Effector CD4-positive, alpha-beta T cell (primary cell): ENCODE results near the gene SH2D7.

Source experiments
- DNase-seq: peaks from one replicate; pipeline ENCODE4 v3.0.0-alpha.2; 2020

SH2D7 gene

DNA sequence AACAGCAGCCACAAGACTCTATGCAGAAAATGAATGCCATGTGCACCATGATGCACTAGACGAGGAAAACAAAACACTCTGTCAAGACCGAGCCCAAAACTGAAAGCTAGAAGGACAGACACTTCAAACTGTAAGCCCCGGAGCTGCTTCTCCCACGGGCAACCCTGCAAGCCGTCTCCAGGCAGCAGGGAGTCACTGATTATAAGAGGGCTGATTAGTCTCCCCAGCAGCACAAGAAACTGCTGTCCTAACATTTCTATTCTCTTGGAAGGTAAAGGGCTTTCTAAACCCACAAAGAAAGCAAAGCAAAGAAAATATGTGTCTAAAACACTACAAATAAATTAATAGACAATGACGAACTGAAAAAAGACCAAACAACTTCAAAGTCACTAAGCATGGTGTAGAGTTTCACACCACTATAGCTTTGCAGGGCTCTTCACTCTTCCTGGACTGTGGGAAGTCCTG lies 30.4 kb upstream of the SH2D7 start:
- peak; percentile 27 for DNase-seq

GRCh38 chr15:78063217-78063616 lies 29.1 kb upstream of the SH2D7 start:
- no peak for DNase-seq

DNA sequence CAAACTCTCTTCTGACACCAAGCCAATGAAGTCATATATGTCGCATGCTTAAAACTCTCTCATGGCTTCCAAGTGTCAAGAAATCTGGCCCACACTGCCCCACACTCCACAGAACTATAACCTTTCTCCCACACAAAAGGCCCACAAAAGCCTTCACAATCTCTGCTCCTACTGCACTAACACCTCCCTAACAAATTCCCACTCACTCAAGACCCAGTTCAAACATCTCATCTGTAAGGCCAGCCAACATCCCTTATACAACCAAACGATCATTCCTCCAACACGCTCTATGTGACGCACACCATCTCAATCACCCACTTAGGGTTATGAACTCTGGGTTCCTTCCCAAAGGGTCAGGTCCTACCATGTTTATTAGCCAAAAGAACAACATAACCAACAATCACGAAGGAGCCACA lies 28.4 kb upstream of the SH2D7 start:
- DNase-seq = no peak

- DNase-seq = no peak
Measured at GRCh38 chr15:78064544-78064943, 27.8 kb upstream of the SH2D7 start.

- DNase-seq = no peak
Measured at GRCh38 chr15:78065284-78065872, 27.0 kb upstream of the SH2D7 start.

DNA sequence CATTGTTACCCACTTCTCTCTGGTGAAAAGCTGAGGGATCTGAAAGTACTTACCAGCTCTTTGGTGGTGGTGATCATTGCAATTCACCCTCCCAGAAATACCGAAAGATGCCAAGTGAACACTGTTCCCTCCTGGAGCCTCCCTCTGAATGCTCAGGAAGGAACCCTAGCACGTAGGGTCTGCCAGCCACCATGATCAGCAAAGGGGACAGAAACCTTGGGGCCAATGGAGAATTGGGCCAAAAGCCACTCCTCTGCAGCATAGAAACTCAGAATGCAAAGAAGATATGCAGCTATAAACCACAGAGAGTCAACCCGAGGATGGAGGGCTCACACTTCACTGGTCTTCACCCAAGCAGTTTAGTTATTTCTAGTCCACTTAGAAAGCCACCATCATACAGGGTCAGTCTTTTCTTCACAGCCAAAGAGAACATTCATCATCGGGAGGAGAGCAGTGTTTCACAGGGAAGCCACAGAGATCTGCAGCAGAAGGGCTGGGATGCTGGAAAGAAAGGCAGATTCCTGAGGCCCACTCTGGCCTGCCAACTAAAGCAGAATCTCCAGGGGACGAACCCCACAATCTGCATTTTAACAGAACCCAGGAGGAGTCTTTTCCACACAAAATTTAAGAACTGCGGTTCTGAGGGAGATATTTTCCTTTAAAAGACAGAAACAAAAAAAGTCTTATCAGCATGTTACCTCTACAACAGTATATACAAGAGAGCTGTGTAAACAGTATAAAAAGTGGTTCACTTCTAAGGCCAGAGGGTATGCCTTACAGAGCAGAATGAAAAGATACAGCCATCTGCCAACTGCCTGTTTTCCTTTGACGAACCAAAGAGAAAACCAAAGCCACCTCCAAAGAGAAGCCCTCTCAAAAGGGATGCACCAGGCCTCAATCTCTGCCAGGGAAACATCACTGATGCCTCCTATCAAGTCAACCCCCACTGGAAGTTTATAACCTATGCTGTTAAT lies 26.1 kb upstream of the SH2D7 start:
- DNase-seq = no peak

- DNase-seq = no peak
Measured at GRCh38 chr15:78067328-78068228, 24.8 kb upstream of the SH2D7 start.

DNA sequence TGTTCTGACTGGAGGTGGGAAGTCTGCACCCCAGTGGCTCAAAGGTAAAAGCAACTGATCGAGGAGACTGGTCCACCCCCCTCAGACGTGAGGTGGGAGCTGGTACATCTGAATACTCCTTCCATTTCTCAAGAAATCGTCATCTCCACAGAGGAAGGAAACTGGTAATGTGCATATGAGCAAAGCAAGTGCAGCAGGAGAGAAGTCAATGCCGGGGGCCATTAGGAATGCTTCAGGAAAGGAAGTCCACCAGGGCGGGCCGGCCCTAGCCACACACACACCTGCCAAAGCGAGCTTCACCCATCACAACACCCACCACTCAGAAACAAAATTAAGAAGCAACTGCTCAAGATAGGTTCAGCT lies 23.3 kb upstream of the SH2D7 start:
- DNase-seq = no peak

DNA sequence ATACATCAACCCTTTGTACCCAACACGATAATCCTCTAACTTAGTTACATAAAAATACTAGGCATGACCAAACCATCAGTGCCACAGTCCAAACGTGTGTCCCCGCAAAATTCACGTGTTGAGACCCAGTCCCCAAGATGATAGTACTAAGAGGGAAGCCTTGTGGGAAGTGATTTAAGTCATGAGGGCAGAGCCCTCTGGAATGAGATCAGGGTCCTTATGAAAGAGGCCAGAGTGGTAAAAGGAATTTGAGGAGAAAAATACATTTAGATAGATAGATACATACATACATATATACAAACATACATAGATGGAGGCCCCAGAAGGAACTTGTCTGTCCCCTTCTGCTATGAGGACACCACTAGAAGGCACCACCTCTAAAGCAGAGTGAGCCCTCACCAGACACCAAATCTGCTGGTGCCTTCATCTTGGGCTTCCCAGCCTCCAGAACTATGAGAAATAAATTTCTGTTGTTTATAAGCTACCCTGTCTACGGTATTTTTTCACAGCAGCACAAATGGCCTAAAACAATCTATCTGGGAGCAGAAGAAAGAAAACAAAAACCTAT lies 22.8 kb upstream of the SH2D7 start:
- no peak for DNase-seq

DNA sequence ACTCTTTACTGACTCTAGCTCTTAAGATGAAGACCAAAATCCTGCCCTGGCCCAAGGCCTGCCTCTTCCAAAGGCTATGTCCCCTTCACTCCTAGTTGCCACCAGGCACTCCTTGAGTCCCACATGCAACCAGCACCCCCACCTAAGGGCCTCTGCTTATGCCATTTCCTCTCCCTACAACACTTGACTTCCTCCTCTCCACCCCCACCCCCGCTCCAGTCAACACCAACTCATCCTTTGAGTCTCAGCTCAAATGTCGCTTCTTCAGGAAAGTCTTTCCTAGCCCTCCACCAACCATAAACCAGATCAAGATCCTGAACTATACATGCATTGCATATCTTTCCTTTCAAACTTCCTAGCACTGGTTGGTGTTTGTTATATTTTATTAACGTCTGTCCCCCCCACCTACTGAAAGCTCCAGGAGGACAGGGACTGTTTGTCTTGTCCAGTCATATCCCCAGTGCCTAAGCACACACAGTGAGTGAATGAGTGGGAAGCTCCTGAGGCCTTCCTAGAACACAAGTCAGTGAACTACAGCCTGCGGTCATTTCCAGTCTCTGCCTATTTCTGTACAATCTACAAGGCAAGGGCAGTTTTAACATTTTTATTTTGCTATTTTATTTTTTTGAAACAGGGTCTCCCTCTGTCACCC lies 22.2 kb upstream of the SH2D7 start:
- DNase-seq = peak; percentile 23

DNA sequence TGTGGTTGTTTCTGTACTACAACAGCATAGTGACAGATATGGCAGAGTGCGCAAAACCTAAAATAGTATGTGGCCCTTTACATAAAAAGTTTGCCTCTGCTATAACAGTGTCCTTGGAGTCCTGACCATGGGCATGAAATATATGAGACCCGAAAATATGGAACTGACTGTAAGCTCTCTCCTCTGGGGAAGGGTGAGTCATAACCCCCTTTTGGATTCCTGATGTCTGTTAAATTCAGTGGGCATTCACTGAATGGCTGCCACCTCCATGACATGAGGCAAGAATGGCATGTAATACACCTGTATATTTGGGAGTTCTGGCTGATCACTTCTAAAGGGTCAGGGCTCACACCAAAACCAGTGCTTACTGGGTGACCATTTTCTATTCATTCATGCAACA lies 21.0 kb upstream of the SH2D7 start:
- no peak for DNase-seq

GRCh38 chr15:78072080-78072892 lies 20.1 kb upstream of the SH2D7 start:
- DNase-seq = no peak

DNA sequence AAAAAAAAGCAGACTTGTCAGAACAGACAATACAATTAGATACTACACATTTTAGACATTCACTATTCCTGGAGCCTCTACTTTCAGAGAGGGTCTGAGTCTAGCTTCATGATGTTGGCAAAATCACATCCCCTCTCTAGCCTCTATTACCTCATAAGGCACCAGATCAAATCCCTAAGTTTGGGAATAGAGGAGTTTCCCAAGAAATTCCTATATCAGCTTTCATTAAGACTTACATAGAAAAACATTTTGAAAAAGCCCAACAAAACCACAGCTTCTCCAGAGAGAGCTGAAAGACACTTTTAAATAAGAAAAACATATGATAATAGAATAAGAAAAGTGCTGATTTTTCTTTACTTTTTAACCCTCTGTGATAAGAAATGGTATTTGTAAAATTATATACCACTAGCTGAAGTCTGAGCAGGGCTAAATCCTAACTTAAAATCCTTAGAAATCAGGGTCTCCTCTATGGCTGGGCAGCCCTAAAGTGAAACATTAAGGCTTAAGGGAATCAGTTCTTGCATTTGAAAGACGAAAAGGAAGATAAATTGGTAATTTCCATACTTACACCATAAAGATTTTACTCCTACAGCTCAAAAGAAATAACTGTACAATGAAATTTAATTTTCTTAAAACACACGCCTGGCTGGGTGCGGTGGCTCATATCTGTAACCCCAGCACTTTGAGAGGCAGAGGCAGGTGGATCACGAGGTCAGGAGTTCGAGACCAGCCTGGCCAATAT lies 19.1 kb upstream of the SH2D7 start:
- DNase-seq = no peak

DNA sequence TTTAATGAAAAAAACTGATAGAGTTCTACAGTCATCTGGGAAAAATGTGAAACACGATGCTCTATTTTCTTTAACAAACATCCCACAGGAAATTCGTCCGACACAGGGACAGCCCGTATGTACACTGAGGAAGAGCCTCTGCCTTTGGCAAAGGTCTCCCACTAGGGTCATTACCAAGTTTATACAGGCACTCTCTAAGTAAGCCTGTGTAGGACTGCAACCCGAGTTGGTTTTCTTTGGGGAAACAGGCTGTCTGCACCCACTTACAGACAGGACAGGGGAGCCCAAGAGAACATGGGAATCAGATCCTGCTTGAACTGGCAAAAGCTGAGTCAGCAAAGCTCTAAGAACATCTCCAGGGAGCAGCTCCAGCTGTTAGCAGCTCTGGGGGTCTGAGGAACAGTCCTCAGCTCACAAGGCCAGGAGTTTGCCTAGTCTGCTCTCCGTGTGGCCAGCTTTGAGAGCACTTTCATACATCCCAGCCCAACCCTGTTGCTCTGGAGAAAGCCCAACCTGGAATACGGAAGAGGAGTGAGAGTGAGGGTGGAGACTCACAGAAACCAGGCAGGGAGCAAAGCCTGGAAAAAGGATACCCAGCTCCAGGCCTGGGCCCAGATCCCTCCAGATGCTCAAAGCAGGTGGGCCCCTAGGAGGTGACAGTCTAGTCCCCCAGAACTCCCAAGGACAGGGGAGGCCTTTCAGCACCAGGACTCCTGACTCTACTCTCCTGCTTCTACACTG lies 16.7 kb upstream of the SH2D7 start:
- no peak for DNase-seq

DNA sequence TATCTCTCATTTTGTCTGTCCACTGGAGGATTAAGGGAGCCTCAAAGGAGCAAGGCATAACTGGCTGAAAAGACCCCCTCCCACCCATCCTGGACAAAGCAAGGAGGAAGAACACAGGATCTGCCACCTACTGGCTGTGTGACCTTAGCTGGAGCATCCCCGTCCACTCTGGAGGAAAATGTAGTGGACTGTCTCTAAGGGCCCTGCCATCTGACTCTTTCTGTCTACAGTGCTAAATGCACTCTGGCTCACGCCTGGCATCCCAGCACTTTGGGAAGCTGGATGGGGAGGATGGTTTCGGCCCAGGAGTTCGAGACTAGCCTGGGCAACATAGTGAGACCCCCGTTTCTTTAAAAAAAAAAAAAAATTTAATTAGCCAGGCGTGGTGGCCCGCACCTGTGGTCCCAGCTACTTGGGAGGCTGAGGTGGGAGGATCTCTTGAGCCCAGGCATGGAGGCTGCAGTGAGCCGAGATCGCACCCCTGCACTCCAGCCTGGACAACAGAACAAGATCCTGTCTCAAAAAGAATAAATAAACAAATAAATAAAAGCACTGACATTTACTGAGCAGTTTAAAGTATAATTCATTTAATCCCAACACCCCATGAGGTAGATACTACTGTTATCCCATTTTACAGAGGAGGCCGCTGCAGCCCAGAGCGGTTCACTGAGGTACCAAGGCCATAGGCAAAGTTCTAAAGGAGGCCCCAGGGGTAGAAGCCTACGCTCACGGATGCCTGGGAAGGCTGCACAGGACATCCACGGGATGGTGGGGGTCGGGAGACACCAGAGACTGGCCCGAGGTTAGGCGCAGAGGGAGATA lies 15.9 kb upstream of the SH2D7 start:
- DNase-seq = no peak

GRCh38 chr15:78077053-78077870 lies 15.1 kb upstream of the SH2D7 start, which contains the start of gene TBC1D2B:
TSS of gene TBC1D2B (minus strand) at chr15:78077711. CDS start at chr15:78077652, 59 bp downstream.
- peak; percentile 65 for DNase-seq

DNA sequence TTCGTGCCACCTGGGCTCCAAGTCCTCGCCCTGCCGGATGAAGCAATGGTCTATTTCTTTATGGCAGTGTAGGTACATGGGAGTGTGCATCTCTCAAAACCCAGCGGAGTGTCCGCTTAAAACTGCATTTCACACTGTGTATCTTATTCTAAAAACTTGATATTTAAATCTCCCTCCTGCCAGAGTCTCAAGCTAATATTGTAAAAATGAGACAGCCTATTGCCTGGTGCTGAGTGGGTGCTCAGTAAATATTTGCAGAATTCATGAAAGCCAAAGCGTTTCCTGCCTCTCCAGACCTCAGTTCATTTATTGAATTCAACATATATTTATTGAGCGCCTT lies 14.5 kb upstream of the SH2D7 start:
- no peak for DNase-seq
